Neural crest cell (in vitro differentiated cells): Measurements from ENCODE around the gene GPC6. TPM values are rescaled to one million over a fixed set of nuclear protein-coding genes. Genes with fewer than 3 reads are reported as not detected.
A peak's percentile ranks its signal among the peaks of the same experiment; 100 is the strongest.

Experiments
- DNase-seq: peaks from one replicate; pipeline ENCODE4 v3.0.0; 2021; ENCODE audit warnings: low read depth, mixed read lengths, low spot score
- H3K27ac Mint-ChIP-seq: one replicate; pipeline ENCODE4 v1.8.0; 2021; ENCODE audit warnings: mild to moderate bottlenecking, mixed read lengths; ENCODE audit not compliant: unreplicated experiment
- H3K27me3 Mint-ChIP-seq: 2 replicates; pipeline ENCODE4 v1.8.0; 2021; ENCODE audit warnings: low read depth, mild to moderate bottlenecking, mixed read lengths
- H3K36me3 Mint-ChIP-seq: 2 replicates; pipeline ENCODE4 v1.8.0; 2021; ENCODE audit warnings: low read depth, mild to moderate bottlenecking, mixed read lengths
- H3K4me1 Mint-ChIP-seq: 2 replicates; pipeline ENCODE4 v1.8.0; 2021; ENCODE audit warnings: mixed read lengths
- H3K4me3 Mint-ChIP-seq: one replicate; pipeline ENCODE4 v1.8.0; 2021; ENCODE audit warnings: mild to moderate bottlenecking, mixed read lengths
- H3K9me3 Mint-ChIP-seq: 2 replicates; pipeline ENCODE4 v1.8.0; 2021; ENCODE audit warnings: mixed read lengths
- total RNA-seq: library from RNA; stranded (reverse); gene quantifications from 2 replicates; pipeline ENCODE4 v1.2.1, GENCODE V29; 2021
- TF ChIP-seq, protein P1 (sequence below): fragments of 200-600 bp; sonication (generic); conservative IDR thresholded peaks from 2 replicates; pipeline ENCODE4 v1.5.0; 2021; ENCODE audit warnings: antibody characterized with exemption, mild to moderate bottlenecking

GPC6 gene
- total RNA-seq, 1 donor from 2014 or later: 13.4 TPM

DNA sequence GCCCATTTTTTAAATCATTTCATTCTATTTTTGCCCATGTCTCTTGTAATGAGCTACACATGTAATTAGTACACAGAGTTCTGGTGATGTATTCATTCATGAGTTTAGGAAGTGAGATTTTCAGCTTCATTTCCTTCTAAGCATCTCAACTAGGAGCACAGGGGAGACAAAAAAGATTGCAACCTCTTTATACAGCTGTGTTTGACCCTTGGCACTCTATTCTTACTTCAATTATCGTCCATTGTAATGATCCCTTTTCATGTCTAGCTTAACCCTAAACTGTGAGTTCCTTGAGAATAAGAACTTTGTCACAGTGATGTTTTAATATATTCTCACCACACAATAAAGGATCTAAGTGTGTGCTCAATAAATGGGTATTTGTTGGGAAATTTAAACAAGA, 67.1 kb downstream of the GPC6 start:
- Mint-ChIP-seq H3K36me3 (peaks cover 5% of the 10 kb centered on the region), H3K4me1 (peaks cover 31% of the 10 kb centered on the region)
- TF ChIP-seq, protein P1, sequence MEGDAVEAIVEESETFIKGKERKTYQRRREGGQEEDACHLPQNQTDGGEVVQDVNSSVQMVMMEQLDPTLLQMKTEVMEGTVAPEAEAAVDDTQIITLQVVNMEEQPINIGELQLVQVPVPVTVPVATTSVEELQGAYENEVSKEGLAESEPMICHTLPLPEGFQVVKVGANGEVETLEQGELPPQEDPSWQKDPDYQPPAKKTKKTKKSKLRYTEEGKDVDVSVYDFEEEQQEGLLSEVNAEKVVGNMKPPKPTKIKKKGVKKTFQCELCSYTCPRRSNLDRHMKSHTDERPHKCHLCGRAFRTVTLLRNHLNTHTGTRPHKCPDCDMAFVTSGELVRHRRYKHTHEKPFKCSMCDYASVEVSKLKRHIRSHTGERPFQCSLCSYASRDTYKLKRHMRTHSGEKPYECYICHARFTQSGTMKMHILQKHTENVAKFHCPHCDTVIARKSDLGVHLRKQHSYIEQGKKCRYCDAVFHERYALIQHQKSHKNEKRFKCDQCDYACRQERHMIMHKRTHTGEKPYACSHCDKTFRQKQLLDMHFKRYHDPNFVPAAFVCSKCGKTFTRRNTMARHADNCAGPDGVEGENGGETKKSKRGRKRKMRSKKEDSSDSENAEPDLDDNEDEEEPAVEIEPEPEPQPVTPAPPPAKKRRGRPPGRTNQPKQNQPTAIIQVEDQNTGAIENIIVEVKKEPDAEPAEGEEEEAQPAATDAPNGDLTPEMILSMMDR: no peak

DNA sequence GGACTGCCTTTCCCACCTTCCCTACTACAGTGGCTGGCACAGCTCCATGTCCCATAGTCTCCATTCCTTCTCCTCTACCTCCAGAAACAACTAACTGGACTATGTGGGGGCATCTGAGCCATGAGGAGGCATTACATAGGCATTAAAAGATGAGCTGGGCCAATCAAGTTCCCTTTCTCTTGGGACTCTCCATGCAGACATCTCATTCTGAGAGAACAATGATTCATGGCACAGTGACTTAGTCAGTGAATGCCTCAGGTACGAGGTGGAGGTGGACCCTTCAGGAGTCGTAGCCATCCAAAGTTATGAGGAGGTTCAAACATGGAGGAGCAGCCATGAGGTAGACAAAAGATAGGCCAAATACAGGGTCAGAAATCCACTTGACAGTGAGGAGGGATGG, 70.0 kb downstream of the GPC6 start:
- H3K36me3 Mint-ChIP-seq: peaks cover 5% of the 10 kb centered on the region

More for the DNA sequence above, 67.1 kb downstream of the GPC6 start:
- Mint-ChIP-seq H3K27ac (no peak overlapping the region), H3K27me3 (peaks cover 41% of the 10 kb centered on the region), H3K9me3 (no peaks in the 10 kb centered on the region), H3K4me3 (no peak overlapping the region)
- no peak for DNase-seq

DNA sequence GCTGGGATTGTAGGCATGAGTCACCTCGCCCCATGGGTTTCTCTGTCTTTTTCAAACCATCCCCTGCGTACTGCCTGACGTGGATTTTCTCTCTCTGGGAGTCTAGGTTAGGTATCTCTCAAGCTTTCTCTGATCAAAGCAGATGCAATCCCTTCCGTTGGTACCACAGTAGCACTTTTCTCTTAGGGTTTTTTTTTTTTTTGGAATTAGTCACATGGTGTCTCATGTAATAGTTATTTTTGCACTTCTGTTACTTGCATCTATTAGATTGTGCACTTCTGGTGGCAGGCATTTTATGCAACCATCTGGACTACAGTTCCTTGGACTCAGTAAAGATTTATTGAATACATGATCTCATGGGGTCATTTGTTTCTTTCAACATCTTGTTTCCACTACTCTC, 72.1 kb downstream of the GPC6 start:
- no peak for DNase-seq
- peaks cover 18% of the 10 kb centered on the region for H3K4me1 Mint-ChIP-seq
- TF ChIP-seq, protein P1: no peak
- no peak overlapping the region for H3K27ac Mint-ChIP-seq
- no peak overlapping the region for H3K4me3 Mint-ChIP-seq
- H3K9me3 Mint-ChIP-seq: peaks cover 2% of the 10 kb centered on the region
- peaks cover 27% of the 10 kb centered on the region for H3K27me3 Mint-ChIP-seq
- peaks cover 5% of the 10 kb centered on the region for H3K36me3 Mint-ChIP-seq

More for the DNA sequence above, 70.0 kb downstream of the GPC6 start:
- Mint-ChIP-seq H3K4me1 (peaks cover 27% of the 10 kb centered on the region), H3K9me3 (no peaks in the 10 kb centered on the region), H3K4me3 (no peak overlapping the region), H3K27me3 (peaks cover 33% of the 10 kb centered on the region), H3K27ac (peak overlapping the region; percentile 2)
- TF ChIP-seq, protein P1: no peak
- no peak for DNase-seq

DNA sequence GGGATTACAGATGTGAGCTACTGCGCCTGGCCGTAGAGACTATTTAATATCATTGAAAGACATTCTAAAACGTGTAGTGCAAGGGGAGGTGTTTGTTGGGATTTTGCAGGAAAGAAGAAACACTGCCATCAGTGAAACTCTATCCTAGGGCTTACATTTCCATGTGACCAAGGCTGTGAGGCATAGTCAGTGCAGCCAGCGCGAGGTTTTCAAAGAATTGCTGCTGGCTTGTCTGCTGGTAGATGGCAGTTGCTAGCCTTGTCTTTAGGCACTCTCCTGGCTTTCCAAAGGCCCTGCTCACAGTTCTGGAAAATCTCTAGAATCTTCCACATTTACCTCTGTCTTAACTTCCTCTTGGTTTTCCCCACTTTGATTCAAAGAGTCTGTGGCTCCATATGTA, 77.5 kb downstream of the GPC6 start:
- Mint-ChIP-seq H3K4me3 (no peak overlapping the region), H3K9me3 (peaks cover 2% of the 10 kb centered on the region), H3K27me3 (no peaks in the 10 kb centered on the region), H3K4me1 (peaks cover 14% of the 10 kb centered on the region), H3K36me3 (no peaks in the 10 kb centered on the region), H3K27ac (no peak overlapping the region)
- no peak for DNase-seq
- TF ChIP-seq, protein P1: no peak

DNA sequence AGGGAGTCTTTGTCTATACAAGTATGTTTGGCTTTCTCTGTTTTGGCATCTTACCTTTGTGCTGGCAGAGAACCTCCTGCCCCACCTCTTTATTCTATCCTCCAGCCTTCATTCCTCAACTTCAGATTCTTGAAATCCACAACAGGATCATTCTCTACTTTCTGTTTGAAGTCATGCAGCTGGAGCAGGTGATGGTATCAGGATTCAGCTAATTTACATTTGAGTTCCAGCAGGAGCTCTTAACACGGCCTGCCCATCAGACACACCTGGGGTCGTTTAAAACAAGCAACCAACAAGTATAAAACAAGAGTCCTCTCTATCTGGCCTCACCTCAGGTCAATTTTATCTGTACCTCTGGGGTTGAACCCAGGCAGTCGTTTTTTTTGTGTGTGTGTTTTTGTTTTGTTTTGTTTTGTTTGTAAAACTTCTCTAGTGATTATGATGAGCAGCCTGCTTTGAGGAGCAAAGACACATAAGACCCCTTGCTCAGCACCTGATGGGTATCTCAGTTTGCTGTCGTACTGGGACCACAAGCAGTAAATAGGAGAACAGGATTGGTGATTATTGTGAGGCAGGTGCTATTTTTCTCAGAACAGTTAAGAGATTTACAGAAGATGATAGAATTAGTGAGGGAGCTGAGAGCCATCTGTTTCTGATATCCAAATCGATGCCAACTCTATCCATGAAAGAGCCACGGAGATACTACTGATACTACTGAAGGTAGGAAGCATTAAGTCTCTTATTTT, 78.4 kb downstream of the GPC6 start:
- DNase-seq: no peak
- Mint-ChIP-seq H3K27ac (no peak overlapping the region), H3K4me1 (peaks cover 20% of the 10 kb centered on the region), H3K4me3 (no peak overlapping the region), H3K36me3 (no peaks in the 10 kb centered on the region), H3K9me3 (peaks cover 7% of the 10 kb centered on the region), H3K27me3 (no peaks in the 10 kb centered on the region)
- TF ChIP-seq, protein P1: no peak
